Ovary (tissue), 9 donors: ENCODE measurements around the gene EMD. TPM values are rescaled to one million over a fixed set of nuclear protein-coding genes. Genes with fewer than 3 reads are reported as not detected.
"Not testable (repeated sequence)": the region's sequence is repeated elsewhere in the genome, so short reads cannot be mapped to it uniquely, and the experiment has no call there.

Source experiments
- DNase-seq, 5 donors: peaks; one replicate each; pipeline ENCODE4 v3.0.0-alpha.2; 2019 to 2020
- H3K27ac ChIP-seq, 2 donors: fragments of 200-600 bp; one replicate each; pipeline versions ENCODE4 v1.5.1 to v1.8.0; 2019 to 2022
- H3K27me3 ChIP-seq: fragments of 200-600 bp; one replicate; pipeline ENCODE4 v1.8.0; 2022
- H3K36me3 ChIP-seq: fragments of 200-600 bp; sonication (generic); one replicate; pipeline ENCODE4 v1.5.1; 2019
- H3K4me1 ChIP-seq: one replicate; pipeline ENCODE4 v1.8.1; 2013; ENCODE audit warnings: mild to moderate bottlenecking, moderate library complexity; ENCODE audit not compliant: insufficient read depth
- H3K4me3 ChIP-seq: fragments of 200-600 bp; sonication (generic); one replicate; pipeline ENCODE4 v1.5.1; 2017
- H3K9me3 ChIP-seq, 2 donors: fragments of 200-600 bp in 1 of 2; sonication (generic) in 1 of 2; one replicate each; pipeline versions ENCODE4 v1.5.1 to v1.8.1; 2013 to 2019; ENCODE audit warnings: mild to moderate bottlenecking in 1 of 2, moderate library complexity in 1 of 2
- EP300 ChIP-seq: sonication (generic); formaldehyde crosslinking; IDR thresholded peaks from one replicate; pipeline ENCODE4 v1.6.1; 2017; ENCODE audit warnings: antibody characterized with exemption
- POLR2A ChIP-seq: fragments of 450-650 bp; IDR thresholded peaks from one replicate; pipeline ENCODE4 v1.6.1; 2017; ENCODE audit warnings: antibody characterized with exemption, mild to moderate bottlenecking, moderate library complexity
- WGBS, 3 donors: extraction: QIAGEN DNeasy Blood & Tissue Kit in 1 of 3; methylation state at CpG; one replicate each; pipeline versions ENCODE4 v1.1.5 to v1.1.7; 2013 to 2017; 5-methylcytosine and 5-hydroxymethylcytosine counted together
- intact Hi-C, 4 donors: fragments of 100-400 bp; cut with DNase I; formaldehyde crosslinking; loops; one replicate each; pipeline versions ENCODE4 v1.11.0 to v1.15.1; 2022 to 2023
- polyA plus RNA-seq, 2 donors: library from polyadenylated mRNA; stranded (reverse); fragments of 200-250 nt in 1 of 2; fragments of 350-450 nt in 1 of 2; fragmentation: Illumina TruSeq in 1 of 2; extraction: RNeasy Lipid Tissue Mini Kit (QIAGEN cat#74804) in 1 of 2; gene quantifications; one replicate each; pipeline ENCODE4 v1.2.3, GENCODE V29; 2013 to 2014
- total RNA-seq, 7 donors: library from RNA; depleted of rRNA in 2 of 7; stranded (reverse); fragments of >200 nt in 2 of 7; fragmentation: NEBNext Ultra II Directional in 3 of 7; extraction: Animal tissue kit (Norgen Biotek cat#: 25700) in 3 of 7; gene quantifications; one replicate each; pipeline versions ENCODE4 v1.1.0 to v1.2.4, GENCODE V29; 2016 to 2023
- TF ChIP-seq, protein P1 (sequence below), 3 donors: fragments of 450-650 bp in 2 of 3; fragments of 200-600 bp in 1 of 3; IDR thresholded peaks; one replicate each; pipeline versions ENCODE4 v1.5.1 to v1.8.0; 2016 to 2022; ENCODE audit warnings: antibody characterized with exemption in 3 of 3, mild to moderate bottlenecking in 1 of 3
- donor health status: DM: no; HTN: no; CAD: no; lungs with moderate emphysema.
- donor health status: DM: no; HTN: no; CAD: no.
- donor health status: Bipolar disorder and iron deficiency.
- donor health status: DM: yes; HTN: yes; CAD: no.
- donor health status: DM: no; HTN: no; CAD: no.
- donor health status: DM: yes; HTN: yes; CAD: no.

The EMD gene
- total and polyA plus RNA-seq, 9 donors, result 40.5 to 158 (median 107) TPM

DNA sequence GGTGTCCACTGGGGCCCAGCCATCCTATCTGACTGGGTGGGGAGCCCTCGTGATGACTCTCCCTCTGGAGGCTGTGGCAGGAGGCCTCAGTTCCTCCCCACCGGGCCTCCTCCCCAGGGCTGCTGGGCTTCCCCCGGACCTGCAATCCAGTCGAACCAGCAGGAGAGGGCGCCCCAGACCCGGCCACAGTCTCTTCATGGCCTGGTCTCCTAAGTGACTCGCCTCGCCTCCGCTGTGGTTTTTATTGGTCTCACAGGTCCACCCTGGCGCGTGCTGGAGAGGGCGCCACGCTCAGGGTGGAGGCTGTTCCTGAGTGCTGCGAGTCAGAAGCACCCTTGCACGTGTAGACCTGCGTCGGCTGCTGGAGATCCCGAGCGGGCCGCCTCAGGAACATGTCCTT, 35.5 kb upstream of the EMD start:
- H3K9me3 ChIP-seq, DNase-seq, H3K36me3 ChIP-seq, H3K27ac ChIP-seq, H3K4me3 ChIP-seq, H3K4me1 ChIP-seq, H3K27me3 ChIP-seq, intact Hi-C loops: not testable (repeated sequence)
- WGBS, 3 donors, result no CpG with 5 or more reads among the region's 20 CpGs

DNA sequence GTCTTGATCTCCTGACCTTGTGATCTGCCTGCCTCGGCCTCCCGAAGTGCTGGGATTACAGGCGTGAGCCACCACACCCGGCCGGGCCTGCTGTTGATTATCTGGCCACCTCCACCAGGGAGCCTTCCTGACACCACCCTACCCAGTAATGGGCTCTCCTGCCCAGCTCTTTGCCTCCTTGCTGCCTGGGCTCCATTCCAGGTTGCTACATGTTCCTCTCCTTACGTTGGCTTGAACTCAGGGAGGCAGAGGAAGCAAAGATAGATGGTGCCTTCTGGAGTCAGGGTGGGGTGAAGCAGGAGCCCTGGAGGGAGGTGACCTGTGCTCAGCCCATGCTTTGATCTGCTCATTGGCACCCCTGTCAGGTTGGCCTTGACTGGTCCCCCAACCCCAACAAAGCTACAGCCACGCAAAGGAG, 31.0 kb upstream of the EMD start:
- Histone ChIP-seq H3K4me1 (no peaks in the 10 kb centered on the region), H3K27me3 (no peaks in the 10 kb centered on the region), H3K36me3 (no peaks in the 10 kb centered on the region), H3K9me3 (no peaks in the 10 kb centered on the region), H3K4me3 (no peak overlapping the region), H3K27ac (no peak overlapping the region)
- peak in 3 of 5 donors; percentile 31 to 40 (median 36) for DNase-seq
- 64 to 74% (median 73%) methylated on average over 7 of the region's 7 CpGs for WGBS, 3 donors
- intact Hi-C loops, result no loop called here
- TF ChIP-seq POLR2A, result no peak
- TF ChIP-seq, protein P1, sequence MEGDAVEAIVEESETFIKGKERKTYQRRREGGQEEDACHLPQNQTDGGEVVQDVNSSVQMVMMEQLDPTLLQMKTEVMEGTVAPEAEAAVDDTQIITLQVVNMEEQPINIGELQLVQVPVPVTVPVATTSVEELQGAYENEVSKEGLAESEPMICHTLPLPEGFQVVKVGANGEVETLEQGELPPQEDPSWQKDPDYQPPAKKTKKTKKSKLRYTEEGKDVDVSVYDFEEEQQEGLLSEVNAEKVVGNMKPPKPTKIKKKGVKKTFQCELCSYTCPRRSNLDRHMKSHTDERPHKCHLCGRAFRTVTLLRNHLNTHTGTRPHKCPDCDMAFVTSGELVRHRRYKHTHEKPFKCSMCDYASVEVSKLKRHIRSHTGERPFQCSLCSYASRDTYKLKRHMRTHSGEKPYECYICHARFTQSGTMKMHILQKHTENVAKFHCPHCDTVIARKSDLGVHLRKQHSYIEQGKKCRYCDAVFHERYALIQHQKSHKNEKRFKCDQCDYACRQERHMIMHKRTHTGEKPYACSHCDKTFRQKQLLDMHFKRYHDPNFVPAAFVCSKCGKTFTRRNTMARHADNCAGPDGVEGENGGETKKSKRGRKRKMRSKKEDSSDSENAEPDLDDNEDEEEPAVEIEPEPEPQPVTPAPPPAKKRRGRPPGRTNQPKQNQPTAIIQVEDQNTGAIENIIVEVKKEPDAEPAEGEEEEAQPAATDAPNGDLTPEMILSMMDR (IDR thresholded peaks at IDR 0.05), result no peak
- no peak for TF ChIP-seq EP300

DNA sequence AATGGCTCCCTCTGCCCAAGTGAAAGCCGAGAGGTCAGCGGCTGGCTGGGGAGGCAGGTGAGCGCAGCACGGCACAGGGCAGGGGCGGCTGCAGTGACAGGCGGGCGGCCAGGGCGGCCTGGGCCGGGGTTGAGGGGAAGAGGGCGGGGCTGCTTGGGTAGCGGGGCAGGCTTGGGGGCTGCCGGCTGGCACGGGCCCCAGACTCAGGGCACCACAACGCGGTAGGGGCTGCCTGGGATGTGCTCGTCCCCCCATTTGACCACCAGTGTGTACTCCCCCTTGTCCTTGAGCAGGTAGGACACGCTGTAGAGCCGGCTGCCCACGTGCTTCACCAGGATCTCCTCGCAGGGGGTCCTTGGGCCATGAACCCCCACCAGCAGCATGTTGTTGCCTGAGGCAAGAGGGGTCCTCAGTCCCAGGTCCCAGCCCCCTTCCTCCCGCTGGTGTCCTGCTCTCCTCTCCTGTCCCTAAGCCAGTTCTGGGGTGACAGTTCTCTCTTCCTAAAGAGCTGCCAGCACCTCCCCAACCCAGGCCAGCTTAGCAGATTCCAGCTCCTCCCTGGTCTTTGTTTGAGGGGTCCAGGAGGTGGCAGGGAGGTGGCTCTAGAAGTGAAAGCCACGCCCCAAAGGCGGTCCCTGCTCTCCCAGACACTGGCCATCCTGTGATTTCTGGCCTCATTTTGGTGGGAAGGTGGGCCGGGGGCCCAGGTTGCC, 30.3 kb upstream of the EMD start:
- WGBS, 3 donors, result 79 to 87% (median 80%) methylated on average over 24 of the region's 24 CpGs
- Histone ChIP-seq H3K4me3 (no peak overlapping the region), H3K4me1 (no peaks in the 10 kb centered on the region), H3K27me3 (no peaks in the 10 kb centered on the region), H3K27ac (no peak overlapping the region), H3K9me3 (no peaks in the 10 kb centered on the region), H3K36me3 (no peaks in the 10 kb centered on the region)
- TF ChIP-seq POLR2A (no peak), EP300 (no peak)
- TF ChIP-seq, protein P1 (IDR thresholded peaks at IDR 0.05), result no peak
- peak in 4 of 5 donors; percentile 24 to 44 (median 37) for DNase-seq
- intact Hi-C loops, result no loop called here

DNA sequence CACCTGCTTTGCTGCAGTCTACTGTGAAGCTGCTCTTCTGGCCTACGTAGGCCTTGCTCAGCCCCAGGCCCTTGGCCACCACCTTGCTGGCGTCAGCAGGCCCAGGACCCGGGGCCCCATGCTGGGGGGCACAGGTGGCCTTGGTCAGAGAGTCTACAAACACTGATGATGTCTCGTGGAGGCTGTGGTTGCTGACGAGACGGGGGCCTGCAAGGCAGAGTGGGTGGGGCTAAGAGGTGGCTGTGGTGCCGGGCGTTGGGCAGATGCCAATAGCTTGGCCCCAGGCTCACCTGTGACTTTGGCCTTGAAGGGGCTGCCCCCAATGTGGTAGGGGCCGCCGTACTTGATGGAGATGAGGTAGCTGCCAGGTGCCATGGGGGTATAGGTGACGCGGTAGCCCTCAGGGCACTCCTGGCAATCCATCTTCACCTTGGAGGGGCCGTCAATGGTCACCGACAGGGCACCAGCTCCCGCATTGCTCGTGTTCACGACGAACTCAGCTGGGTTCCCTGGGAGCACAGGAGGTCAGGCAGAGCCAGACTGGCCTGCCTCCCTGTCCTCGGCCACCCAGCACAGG, 29.6 kb upstream of the EMD start:
- 66 to 72% (median 71%) methylated on average over 18 to 19 of the region's 19 CpGs for WGBS, 3 donors
- Histone ChIP-seq H3K27me3 (no peaks in the 10 kb centered on the region), H3K9me3 (no peaks in the 10 kb centered on the region), H3K4me3 (no peak overlapping the region), H3K4me1 (no peaks in the 10 kb centered on the region), H3K27ac (no peak overlapping the region), H3K36me3 (no peaks in the 10 kb centered on the region)
- TF ChIP-seq POLR2A (no peak), EP300 (no peak)
- TF ChIP-seq, protein P1 (IDR thresholded peaks at IDR 0.05), result no peak
- intact Hi-C loops, result no loop called here
- peak in 4 of 5 donors; percentile 27 to 46 (median 41) for DNase-seq

DNA sequence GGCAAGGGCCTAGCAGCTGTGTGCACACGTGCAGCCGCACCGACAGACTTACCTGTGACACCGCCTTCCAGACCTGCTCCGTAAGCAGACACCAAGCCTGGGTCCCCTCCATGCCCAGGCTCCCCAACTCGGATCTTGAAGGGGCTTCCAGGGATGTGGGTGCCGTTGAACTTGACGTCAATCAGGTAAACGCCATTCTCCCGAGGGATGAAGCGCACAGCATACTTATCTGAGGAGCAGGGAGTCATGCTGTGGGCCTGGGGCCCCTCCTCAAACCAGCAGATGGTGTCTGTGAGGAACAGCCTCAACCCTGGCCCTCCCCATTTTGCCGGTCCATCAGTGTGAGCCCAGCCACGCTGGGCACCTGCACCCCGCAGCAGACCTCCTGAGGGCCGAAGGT, 29.1 kb upstream of the EMD start:
- TF ChIP-seq POLR2A (no peak), EP300 (no peak)
- TF ChIP-seq, protein P1 (IDR thresholded peaks at IDR 0.05), result no peak
- Histone ChIP-seq H3K9me3 (no peaks in the 10 kb centered on the region), H3K27ac (no peak overlapping the region), H3K4me1 (no peaks in the 10 kb centered on the region), H3K4me3 (no peak overlapping the region), H3K27me3 (no peaks in the 10 kb centered on the region), H3K36me3 (no peaks in the 10 kb centered on the region)
- 77 to 85% (median 79%) methylated on average over 14 to 15 of the region's 15 CpGs for WGBS, 3 donors
- intact Hi-C loops, result no loop called here
- DNase-seq, result peak in 1 of 5 donors; percentile 21
